ENCODE data around the gene FDX1. TPM values are rescaled to one million over a fixed set of nuclear protein-coding genes. Genes with fewer than 3 reads are reported as not detected.

The FDX1 gene
- total RNA-seq, 1 experiment from 2014 or later = 9.9 TPM

DNA sequence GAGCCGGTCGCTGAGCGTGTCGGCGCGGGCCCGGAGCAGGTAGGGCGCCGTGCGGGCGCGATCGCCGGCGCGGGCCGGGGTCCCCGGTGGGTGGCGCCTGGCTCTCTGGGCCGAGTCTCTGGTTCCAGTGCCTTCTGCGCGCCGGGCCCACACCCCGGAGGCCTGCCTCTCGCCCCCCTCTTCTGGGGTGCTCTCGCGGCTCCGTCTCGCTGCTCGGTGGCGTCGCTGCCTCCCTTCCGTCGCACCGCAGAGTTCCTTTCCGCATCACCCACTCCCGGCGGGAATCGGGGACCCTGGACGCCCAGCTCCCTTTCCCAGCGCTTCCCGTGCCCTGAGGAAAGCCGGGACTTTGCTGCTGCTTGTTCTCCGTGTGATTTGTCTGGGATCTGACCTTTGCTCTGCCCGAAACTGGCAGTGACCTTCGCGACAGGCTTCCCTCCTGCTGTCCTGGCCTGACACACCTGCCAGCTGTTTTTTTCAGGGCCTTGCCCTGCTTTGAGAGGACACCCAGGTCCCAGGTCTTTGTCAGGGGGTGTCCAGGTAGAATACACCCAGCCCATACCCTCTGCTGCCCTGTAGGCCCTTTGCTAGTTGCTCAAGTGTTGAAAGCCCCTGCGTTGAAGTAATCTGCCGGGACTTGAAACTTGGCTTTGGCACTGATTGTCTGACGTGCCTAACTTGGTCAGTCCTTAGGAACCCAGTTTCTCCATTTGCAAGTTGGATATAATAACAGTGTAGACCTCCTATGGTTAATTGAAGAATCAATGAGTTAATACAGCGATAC, 711 bp downstream of the FDX1 start (continued):
- TF ChIP-seq, protein P1, sequence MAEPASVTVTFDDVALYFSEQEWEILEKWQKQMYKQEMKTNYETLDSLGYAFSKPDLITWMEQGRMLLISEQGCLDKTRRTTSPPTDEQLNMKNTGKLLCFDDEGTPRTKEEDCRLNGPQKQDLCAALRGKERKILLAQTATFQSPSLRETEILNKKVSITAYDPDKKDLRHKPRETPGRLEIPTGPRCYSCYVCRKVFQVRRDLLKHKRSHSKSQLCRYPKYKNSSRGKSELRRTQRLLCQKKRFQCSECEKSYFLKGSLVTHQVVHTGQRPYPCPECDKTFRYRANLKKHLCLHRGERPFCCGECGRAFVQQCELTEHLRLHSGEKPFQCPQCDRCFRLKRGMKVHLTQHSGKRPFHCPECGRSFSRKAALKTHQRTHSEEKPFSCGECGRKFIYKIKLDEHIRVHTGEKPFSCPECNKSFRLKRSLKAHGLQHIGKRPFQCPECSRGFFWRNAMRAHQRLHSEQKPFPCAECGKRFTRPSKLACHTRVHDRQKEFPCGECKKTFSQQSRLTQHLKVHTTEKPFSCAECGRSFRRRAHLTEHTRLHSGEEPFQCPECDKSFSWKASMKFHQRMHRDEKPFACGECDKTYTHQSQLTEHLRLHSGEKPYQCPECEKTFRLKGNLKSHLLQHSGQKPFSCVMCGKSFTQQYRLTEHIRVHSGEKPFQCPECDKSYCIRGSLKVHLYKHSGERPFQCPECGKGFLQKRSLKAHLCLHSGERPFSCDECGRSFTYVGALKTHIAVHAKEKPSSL (CRISPR knock-in tag; conservative IDR thresholded peaks at IDR 0.05) = no peak
- TF ChIP-seq, protein P2, sequence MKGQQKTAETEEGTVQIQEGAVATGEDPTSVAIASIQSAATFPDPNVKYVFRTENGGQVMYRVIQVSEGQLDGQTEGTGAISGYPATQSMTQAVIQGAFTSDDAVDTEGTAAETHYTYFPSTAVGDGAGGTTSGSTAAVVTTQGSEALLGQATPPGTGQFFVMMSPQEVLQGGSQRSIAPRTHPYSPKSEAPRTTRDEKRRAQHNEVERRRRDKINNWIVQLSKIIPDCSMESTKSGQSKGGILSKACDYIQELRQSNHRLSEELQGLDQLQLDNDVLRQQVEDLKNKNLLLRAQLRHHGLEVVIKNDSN (CRISPR knock-in tag; IDR thresholded peaks at IDR 0.05) = no peak

DNA sequence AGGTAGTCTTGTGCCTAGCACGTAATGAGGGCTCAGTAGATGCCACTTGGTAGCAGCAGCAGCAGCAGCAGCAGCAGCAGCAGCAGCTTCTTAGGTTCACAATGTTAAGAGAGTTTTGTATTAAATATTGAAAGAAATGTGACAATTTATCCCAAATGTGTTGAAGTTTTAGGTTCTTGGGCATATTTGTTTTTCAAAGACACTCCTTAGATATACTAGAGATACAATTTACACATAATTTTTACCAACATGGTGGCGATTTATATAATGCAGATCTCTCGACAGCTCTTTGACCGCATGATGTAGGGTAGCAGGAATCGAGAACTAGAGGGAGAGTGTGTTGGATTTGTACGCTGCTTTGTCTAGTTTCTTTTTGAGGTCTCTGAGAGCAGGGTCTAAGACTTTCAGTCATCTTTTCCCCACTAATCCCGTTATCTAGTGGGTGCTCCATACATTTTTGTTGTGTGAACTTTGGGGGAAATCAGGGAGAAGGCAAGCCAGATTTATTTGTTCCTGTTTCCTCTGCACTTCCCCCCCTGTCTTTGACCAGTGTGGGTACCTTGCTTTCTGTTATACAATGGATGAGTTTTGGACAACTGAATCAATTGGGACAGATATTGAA, 1.4 kb downstream of the FDX1 start:
- Mint-ChIP-seq H3K27me3 (ENCODE audit: low read depth) (peaks cover 8% of the 10 kb centered on the region), H3K9me3 (no peaks in the 10 kb centered on the region), H3K4me3 (peak overlapping the region; percentile 96), H3K4me1 (peaks cover 41% of the 10 kb centered on the region), H3K36me3 (no peaks in the 10 kb centered on the region), H3K27ac (peak overlapping the region; percentile 94; the same call in 1 of the 2 replicates)
- ATAC-seq (no peak), DNase-seq (ENCODE audit: low spot score) (no peak)
- CTCF ChIA-PET = interaction anchor here (2.2 kb wide), 1 partner anchor 230 kb away, joined by 16 read pairs; no protein-coding TSS in a partner anchor
- POLR2A ChIA-PET = no interaction called here
- TF ChIP-seq, protein P3, sequence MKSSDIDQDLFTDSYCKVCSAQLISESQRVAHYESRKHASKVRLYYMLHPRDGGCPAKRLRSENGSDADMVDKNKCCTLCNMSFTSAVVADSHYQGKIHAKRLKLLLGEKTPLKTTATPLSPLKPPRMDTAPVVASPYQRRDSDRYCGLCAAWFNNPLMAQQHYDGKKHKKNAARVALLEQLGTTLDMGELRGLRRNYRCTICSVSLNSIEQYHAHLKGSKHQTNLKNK (CRISPR knock-in tag; IDR thresholded peaks at IDR 0.05) = no peak
- no peak for TF ChIP-seq CREM (CRISPR knock-in tag; IDR thresholded peaks at IDR 0.05)
- no peak for TF ChIP-seq SMAD3 (CRISPR knock-in tag; IDR thresholded peaks at IDR 0.05; ENCODE audit: borderline replicate concordance)
- TF ChIP-seq EMX1 (CRISPR knock-in tag; IDR thresholded peaks at IDR 0.05) = no peak
- TF ChIP-seq, protein P4, sequence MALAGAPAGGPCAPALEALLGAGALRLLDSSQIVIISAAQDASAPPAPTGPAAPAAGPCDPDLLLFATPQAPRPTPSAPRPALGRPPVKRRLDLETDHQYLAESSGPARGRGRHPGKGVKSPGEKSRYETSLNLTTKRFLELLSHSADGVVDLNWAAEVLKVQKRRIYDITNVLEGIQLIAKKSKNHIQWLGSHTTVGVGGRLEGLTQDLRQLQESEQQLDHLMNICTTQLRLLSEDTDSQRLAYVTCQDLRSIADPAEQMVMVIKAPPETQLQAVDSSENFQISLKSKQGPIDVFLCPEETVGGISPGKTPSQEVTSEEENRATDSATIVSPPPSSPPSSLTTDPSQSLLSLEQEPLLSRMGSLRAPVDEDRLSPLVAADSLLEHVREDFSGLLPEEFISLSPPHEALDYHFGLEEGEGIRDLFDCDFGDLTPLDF (CRISPR knock-in tag; IDR thresholded peaks at IDR 0.05) = no peak
- TF ChIP-seq, protein P5, sequence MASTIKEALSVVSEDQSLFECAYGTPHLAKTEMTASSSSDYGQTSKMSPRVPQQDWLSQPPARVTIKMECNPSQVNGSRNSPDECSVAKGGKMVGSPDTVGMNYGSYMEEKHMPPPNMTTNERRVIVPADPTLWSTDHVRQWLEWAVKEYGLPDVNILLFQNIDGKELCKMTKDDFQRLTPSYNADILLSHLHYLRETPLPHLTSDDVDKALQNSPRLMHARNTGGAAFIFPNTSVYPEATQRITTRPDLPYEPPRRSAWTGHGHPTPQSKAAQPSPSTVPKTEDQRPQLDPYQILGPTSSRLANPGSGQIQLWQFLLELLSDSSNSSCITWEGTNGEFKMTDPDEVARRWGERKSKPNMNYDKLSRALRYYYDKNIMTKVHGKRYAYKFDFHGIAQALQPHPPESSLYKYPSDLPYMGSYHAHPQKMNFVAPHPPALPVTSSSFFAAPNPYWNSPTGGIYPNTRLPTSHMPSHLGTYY (CRISPR knock-in tag; IDR thresholded peaks at IDR 0.05) = no peak
- no peak for TF ChIP-seq IRF2 (CRISPR knock-in tag; IDR thresholded peaks at IDR 0.05; ENCODE audit: borderline replicate concordance, low read depth)
- TF ChIP-seq NFATC4 (CRISPR knock-in tag; IDR thresholded peaks at IDR 0.05) = no peak
- TF ChIP-seq, protein P6, sequence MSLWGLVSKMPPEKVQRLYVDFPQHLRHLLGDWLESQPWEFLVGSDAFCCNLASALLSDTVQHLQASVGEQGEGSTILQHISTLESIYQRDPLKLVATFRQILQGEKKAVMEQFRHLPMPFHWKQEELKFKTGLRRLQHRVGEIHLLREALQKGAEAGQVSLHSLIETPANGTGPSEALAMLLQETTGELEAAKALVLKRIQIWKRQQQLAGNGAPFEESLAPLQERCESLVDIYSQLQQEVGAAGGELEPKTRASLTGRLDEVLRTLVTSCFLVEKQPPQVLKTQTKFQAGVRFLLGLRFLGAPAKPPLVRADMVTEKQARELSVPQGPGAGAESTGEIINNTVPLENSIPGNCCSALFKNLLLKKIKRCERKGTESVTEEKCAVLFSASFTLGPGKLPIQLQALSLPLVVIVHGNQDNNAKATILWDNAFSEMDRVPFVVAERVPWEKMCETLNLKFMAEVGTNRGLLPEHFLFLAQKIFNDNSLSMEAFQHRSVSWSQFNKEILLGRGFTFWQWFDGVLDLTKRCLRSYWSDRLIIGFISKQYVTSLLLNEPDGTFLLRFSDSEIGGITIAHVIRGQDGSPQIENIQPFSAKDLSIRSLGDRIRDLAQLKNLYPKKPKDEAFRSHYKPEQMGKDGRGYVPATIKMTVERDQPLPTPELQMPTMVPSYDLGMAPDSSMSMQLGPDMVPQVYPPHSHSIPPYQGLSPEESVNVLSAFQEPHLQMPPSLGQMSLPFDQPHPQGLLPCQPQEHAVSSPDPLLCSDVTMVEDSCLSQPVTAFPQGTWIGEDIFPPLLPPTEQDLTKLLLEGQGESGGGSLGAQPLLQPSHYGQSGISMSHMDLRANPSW (CRISPR knock-in tag; conservative IDR thresholded peaks at IDR 0.05; ENCODE audit: low read depth) = no peak
- TF ChIP-seq ZNF396 (CRISPR knock-in tag; IDR thresholded peaks at IDR 0.05; ENCODE audit: borderline replicate concordance) = no peak
- TF ChIP-seq, protein P7, sequence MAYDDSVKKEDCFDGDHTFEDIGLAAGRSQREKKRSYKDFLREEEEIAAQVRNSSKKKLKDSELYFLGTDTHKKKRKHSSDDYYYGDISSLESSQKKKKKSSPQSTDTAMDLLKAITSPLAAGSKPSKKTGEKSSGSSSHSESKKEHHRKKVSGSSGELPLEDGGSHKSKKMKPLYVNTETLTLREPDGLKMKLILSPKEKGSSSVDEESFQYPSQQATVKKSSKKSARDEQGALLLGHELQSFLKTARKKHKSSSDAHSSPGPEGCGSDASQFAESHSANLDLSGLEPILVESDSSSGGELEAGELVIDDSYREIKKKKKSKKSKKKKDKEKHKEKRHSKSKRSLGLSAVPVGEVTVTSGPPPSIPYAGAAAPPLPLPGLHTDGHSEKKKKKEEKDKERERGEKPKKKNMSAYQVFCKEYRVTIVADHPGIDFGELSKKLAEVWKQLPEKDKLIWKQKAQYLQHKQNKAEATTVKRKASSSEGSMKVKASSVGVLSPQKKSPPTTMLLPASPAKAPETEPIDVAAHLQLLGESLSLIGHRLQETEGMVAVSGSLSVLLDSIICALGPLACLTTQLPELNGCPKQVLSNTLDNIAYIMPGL (CRISPR knock-in tag; IDR thresholded peaks at IDR 0.05) = no peak
- TF ChIP-seq, protein P8, sequence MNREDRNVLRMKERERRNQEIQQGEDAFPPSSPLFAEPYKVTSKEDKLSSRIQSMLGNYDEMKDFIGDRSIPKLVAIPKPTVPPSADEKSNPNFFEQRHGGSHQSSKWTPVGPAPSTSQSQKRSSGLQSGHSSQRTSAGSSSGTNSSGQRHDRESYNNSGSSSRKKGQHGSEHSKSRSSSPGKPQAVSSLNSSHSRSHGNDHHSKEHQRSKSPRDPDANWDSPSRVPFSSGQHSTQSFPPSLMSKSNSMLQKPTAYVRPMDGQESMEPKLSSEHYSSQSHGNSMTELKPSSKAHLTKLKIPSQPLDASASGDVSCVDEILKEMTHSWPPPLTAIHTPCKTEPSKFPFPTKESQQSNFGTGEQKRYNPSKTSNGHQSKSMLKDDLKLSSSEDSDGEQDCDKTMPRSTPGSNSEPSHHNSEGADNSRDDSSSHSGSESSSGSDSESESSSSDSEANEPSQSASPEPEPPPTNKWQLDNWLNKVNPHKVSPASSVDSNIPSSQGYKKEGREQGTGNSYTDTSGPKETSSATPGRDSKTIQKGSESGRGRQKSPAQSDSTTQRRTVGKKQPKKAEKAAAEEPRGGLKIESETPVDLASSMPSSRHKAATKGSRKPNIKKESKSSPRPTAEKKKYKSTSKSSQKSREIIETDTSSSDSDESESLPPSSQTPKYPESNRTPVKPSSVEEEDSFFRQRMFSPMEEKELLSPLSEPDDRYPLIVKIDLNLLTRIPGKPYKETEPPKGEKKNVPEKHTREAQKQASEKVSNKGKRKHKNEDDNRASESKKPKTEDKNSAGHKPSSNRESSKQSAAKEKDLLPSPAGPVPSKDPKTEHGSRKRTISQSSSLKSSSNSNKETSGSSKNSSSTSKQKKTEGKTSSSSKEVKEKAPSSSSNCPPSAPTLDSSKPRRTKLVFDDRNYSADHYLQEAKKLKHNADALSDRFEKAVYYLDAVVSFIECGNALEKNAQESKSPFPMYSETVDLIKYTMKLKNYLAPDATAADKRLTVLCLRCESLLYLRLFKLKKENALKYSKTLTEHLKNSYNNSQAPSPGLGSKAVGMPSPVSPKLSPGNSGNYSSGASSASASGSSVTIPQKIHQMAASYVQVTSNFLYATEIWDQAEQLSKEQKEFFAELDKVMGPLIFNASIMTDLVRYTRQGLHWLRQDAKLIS (CRISPR knock-in tag; IDR thresholded peaks at IDR 0.05; ENCODE audit: borderline replicate concordance) = no peak
- TF ChIP-seq, protein P9, sequence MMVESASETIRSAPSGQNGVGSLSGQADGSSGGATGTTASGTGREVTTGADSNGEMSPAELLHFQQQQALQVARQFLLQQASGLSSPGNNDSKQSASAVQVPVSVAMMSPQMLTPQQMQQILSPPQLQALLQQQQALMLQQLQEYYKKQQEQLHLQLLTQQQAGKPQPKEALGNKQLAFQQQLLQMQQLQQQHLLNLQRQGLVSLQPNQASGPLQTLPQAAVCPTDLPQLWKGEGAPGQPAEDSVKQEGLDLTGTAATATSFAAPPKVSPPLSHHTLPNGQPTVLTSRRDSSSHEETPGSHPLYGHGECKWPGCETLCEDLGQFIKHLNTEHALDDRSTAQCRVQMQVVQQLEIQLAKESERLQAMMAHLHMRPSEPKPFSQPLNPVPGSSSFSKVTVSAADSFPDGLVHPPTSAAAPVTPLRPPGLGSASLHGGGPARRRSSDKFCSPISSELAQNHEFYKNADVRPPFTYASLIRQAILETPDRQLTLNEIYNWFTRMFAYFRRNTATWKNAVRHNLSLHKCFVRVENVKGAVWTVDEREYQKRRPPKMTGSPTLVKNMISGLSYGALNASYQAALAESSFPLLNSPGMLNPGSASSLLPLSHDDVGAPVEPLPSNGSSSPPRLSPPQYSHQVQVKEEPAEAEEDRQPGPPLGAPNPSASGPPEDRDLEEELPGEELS (CRISPR knock-in tag; IDR thresholded peaks at IDR 0.05) = no peak
- no peak for TF ChIP-seq ZNF232 (CRISPR knock-in tag; IDR thresholded peaks at IDR 0.05)
- no peak for TF ChIP-seq FOXJ3 (CRISPR knock-in tag; IDR thresholded peaks at IDR 0.05; ENCODE audit: borderline replicate concordance)

Data from WTC11 (cell line).